Activated CD4-positive, alpha-beta memory T cell treated with anti-CD3 and anti-CD28 coated beads for 36 hours (primary cell): ENCODE results near the gene ANKRD10. TPM values are rescaled to one million over a fixed set of nuclear protein-coding genes. Genes with fewer than 3 reads are reported as not detected.
A peak's percentile ranks its signal among the peaks of the same experiment; 100 is the strongest.

Experiments used
- CTCF ChIA-PET: fragments of 350-600 bp; sonication (Branson Sonifier 250); formaldehyde crosslinking; loops from one replicate; lab custom pipeline; 2021; ENCODE audit warnings: antibody characterized with exemption, inconsistent platforms; lab: Charles Lee
- POLR2A ChIA-PET: fragments of 350-600 bp; sonication (Branson Sonifier 250); formaldehyde crosslinking; loops from one replicate; lab custom pipeline; 2021; ENCODE audit warnings: antibody characterized with exemption; lab: Charles Lee
- DNase-seq: peaks from one replicate; pipeline ENCODE4 v3.0.0-alpha.2; 2020
- H3K27ac Mint-ChIP-seq: one replicate; pipeline ENCODE4 v1.8.0; 2021; ENCODE audit warnings: mixed read lengths
- H3K27me3 Mint-ChIP-seq: one replicate; pipeline ENCODE4 v1.8.0; 2021; ENCODE audit warnings: mixed read lengths
- H3K36me3 Mint-ChIP-seq: one replicate; pipeline ENCODE4 v1.8.0; 2021; ENCODE audit warnings: mixed read lengths
- H3K4me1 Mint-ChIP-seq: one replicate; pipeline ENCODE4 v1.8.0; 2021; ENCODE audit warnings: low read depth, mixed read lengths
- H3K4me3 Mint-ChIP-seq: one replicate; pipeline ENCODE4 v1.8.0; 2021; ENCODE audit warnings: mild to moderate bottlenecking, mixed read lengths
- H3K9me3 Mint-ChIP-seq: one replicate; pipeline ENCODE4 v1.8.0; 2021; ENCODE audit warnings: mixed read lengths
- intact Hi-C: fragments of 100-400 bp; cut with micrococcal nuclease; formaldehyde crosslinking; loops from one replicate; pipeline ENCODE4 v1.15.1; 2023
- total RNA-seq, 2 experiments: library from RNA; stranded (reverse); gene quantifications; one replicate each; pipeline ENCODE4 v1.2.3, GENCODE V29; 2021

Gene ANKRD10
- total RNA-seq, 2 experiments from 2014 or later: 83.9 to 97.8 TPM

DNA sequence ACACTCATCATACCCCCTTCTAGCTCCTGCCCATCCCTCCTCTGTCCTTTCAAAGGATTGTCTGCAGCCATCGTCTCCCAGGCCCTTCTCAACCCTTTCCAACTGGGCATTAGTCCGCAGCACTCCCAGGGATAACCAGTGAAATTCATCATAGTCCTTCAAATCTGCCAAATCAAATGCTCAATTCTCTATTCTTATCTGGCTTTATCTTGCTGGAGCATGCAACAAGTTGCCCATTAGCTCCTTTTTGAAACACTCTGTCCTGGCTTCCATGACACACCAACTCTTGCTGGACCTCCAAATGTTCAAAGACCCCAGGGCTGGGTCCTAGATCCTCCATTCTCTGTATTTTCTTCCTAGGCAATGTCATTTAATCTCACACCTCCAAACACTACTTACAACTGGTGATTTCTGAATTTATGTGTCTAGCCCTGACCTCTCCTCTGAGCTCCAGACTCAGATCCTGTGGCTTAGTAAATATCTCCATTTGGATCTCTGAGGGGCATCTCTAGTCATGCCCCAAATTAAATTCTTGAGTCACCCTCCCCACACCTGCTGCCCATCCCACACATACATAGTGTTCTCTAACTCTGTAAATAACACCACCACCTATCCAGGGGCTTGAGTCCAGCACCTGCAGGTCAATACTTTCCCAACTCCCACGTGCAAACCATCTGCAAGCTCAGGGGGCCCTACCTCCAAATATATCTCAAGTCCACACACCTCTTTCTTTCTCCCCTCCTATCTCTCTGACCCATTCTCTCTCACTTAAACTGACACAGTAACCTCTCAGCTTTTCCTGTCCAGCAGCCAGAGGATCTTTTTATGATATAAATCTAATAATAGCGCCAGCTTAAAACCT, 9.1 kb upstream of the ANKRD10 start:
- no peaks in the 10 kb centered on the region for H3K9me3 Mint-ChIP-seq
- H3K27ac Mint-ChIP-seq: no peak overlapping the region
- H3K27me3 Mint-ChIP-seq: peaks cover 36% of the 10 kb centered on the region
- intact Hi-C loops: no loop called here
- H3K4me1 Mint-ChIP-seq: peaks cover 17% of the 10 kb centered on the region
- H3K36me3 Mint-ChIP-seq: no peaks in the 10 kb centered on the region
- H3K4me3 Mint-ChIP-seq: no peak overlapping the region
- no peak for DNase-seq
- ChIA-PET CTCF (interaction anchor here (1.2 kb wide), 1 partner anchor 8 kb away, joined by 4 read pairs; no protein-coding TSS in a partner anchor), POLR2A (no interaction called here)

- H3K27ac Mint-ChIP-seq: no peak overlapping the region
- POLR2A ChIA-PET: no interaction called here
- no peak for DNase-seq
- no peaks in the 10 kb centered on the region for H3K9me3 Mint-ChIP-seq
- intact Hi-C loops: no loop called here
- CTCF ChIA-PET: no interaction called here
- H3K27me3 Mint-ChIP-seq: peaks cover 31% of the 10 kb centered on the region
- peaks cover 4% of the 10 kb centered on the region for H3K36me3 Mint-ChIP-seq
- H3K4me1 Mint-ChIP-seq: peaks cover 17% of the 10 kb centered on the region
- no peak overlapping the region for H3K4me3 Mint-ChIP-seq
These were observed 8.2 kb upstream of the ANKRD10 start for GRCh38 chr13:110923086-110923485.

DNA sequence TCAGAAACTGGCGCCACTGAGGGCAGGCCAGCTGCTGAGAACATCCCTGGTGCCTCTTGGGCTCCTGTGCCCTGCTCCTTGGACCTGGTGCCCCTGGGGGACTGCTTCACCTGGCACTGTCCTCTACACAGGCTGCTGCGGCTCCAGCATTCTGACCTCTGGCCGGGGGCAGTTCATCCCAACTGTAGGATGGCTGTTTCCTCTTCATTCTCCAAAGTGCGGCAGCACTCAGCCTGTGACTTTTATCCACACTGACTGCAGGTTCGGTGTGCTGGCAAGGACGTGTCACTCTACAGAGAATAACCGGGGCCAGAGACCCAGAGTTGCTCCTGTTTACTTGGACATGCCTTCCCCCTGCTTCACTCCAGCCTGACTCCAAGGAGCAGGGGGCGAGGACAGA, 7.6 kb upstream of the ANKRD10 start:
- H3K4me3 Mint-ChIP-seq: no peak overlapping the region
- H3K27ac Mint-ChIP-seq: no peak overlapping the region
- POLR2A ChIA-PET: no interaction called here
- CTCF ChIA-PET: no interaction called here
- H3K36me3 Mint-ChIP-seq: peaks cover 4% of the 10 kb centered on the region
- no peaks in the 10 kb centered on the region for H3K9me3 Mint-ChIP-seq
- peaks cover 19% of the 10 kb centered on the region for H3K4me1 Mint-ChIP-seq
- H3K27me3 Mint-ChIP-seq: peaks cover 28% of the 10 kb centered on the region
- intact Hi-C loops: no loop called here
- no peak for DNase-seq

GRCh38 chr13:110921695-110922094, 6.8 kb upstream of the ANKRD10 start:
- H3K27ac Mint-ChIP-seq: no peak overlapping the region
- peaks cover 28% of the 10 kb centered on the region for H3K27me3 Mint-ChIP-seq
- peaks cover 21% of the 10 kb centered on the region for H3K4me1 Mint-ChIP-seq
- H3K36me3 Mint-ChIP-seq: peaks cover 4% of the 10 kb centered on the region
- DNase-seq: no peak
- no peak overlapping the region for H3K4me3 Mint-ChIP-seq
- ChIA-PET CTCF (no interaction called here), POLR2A (no interaction called here)
- intact Hi-C loops: no loop called here
- no peaks in the 10 kb centered on the region for H3K9me3 Mint-ChIP-seq

GRCh38 chr13:110921209-110921608, 6.3 kb upstream of the ANKRD10 start:
- no peaks in the 10 kb centered on the region for H3K9me3 Mint-ChIP-seq
- intact Hi-C loops: no loop called here
- ChIA-PET CTCF (no interaction called here), POLR2A (no interaction called here)
- H3K27me3 Mint-ChIP-seq: peaks cover 28% of the 10 kb centered on the region
- peaks cover 26% of the 10 kb centered on the region for H3K4me1 Mint-ChIP-seq
- DNase-seq: peak; percentile 29
- no peak overlapping the region for H3K27ac Mint-ChIP-seq
- peaks cover 4% of the 10 kb centered on the region for H3K36me3 Mint-ChIP-seq
- H3K4me3 Mint-ChIP-seq: no peak overlapping the region

DNA sequence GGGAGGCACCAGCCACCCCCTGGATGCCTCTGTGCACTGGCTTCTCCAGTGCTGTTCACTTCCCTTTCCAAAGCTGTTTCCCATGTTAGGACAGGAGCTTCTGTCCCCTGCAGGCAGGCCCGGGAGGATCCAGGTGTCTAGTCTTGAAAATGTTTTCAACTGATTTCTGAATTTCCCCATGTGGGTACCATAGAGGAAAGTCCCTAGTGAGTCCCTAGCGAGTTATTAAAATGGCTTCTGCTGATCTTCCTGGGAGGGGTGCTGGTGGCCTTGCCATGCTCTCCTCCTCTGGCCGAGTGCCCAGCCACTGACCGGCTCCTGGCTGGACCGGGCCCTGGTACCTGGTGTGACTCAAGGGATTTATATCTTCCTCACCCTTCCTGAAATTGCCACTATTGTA, 5.2 kb upstream of the ANKRD10 start:
- H3K36me3 Mint-ChIP-seq: peaks cover 4% of the 10 kb centered on the region
- CTCF ChIA-PET: no interaction called here
- POLR2A ChIA-PET: no interaction called here
- no peak overlapping the region for H3K4me3 Mint-ChIP-seq
- no peak overlapping the region for H3K27ac Mint-ChIP-seq
- peaks cover 30% of the 10 kb centered on the region for H3K4me1 Mint-ChIP-seq
- peaks cover 27% of the 10 kb centered on the region for H3K27me3 Mint-ChIP-seq
- H3K9me3 Mint-ChIP-seq: no peaks in the 10 kb centered on the region
- intact Hi-C loops: no loop called here
- no peak for DNase-seq

DNA sequence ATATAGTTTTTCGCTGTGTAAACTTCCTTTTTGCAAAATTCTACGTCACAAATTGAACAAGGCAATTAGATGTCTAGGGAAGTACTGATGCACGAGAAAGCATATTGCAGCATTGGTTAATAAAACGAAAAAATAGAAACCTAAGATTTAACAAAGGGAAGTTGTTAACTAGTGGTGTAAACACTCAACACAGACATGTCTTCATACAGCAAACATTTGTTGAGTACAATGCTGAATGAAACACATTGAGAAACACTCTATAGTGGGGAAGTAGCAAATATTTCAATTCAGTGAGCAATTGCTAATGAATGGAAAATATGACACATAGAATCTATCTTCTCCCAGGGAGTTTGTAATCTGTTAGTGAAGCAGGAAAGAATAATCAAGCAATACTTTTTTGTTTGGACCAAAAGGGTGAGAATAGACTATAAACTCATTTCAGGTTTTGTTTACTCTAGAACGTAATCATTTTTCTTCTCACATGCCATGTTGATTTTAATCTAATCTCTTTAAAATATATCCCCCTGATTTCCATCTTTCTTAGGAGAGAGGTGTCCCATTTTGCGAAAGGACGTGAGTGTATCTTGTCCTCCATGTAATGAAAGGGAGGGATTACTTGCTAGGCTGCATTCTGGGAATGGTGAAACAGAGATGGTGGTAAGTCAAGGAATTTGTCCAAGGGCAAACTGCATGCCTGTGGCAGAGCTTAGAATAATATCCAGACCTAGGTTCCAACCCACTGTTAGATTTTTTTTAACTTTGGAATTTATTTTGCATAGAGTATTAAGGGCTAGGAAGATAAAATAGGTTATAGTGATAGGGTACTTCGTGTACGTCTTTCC, 1.7 kb upstream of the ANKRD10 start:
- peaks cover 10% of the 10 kb centered on the region for H3K36me3 Mint-ChIP-seq
- no peak overlapping the region for H3K4me3 Mint-ChIP-seq
- intact Hi-C loops: loop anchor here (10.0 kb wide), 1 partner anchor 268 kb away; no protein-coding TSS in a partner anchor
- peaks cover 46% of the 10 kb centered on the region for H3K4me1 Mint-ChIP-seq
- no peak for DNase-seq
- ChIA-PET POLR2A (no interaction called here), CTCF (no interaction called here)
- peak overlapping the region; percentile 58 for H3K27ac Mint-ChIP-seq
- peaks cover 5% of the 10 kb centered on the region for H3K27me3 Mint-ChIP-seq
- no peaks in the 10 kb centered on the region for H3K9me3 Mint-ChIP-seq

GRCh38 chr13:110915874-110916206, 971 bp upstream of the ANKRD10 start:
- peaks cover 46% of the 10 kb centered on the region for H3K4me1 Mint-ChIP-seq
- POLR2A ChIA-PET: interaction anchor here (0.8 to 1.3 kb wide), 3 partner anchors 24 to 300 kb away, joined by 3 to 4 read pairs (median 4); partner anchors contain the start of gene NAXD
- peaks cover 10% of the 10 kb centered on the region for H3K36me3 Mint-ChIP-seq
- H3K27me3 Mint-ChIP-seq: peaks cover 2% of the 10 kb centered on the region
- H3K9me3 Mint-ChIP-seq: no peaks in the 10 kb centered on the region
- CTCF ChIA-PET: interaction anchor here (0.6 to 1.7 kb wide), 22 partner anchors 8 to 242 kb away, joined by 3 to 12 read pairs (median 4); no protein-coding TSS in a partner anchor
- no peak for DNase-seq
- intact Hi-C loops: loop anchor here (1.0 to 10.0 kb wide), 7 partner anchors 27 to 300 kb away; no protein-coding TSS in a partner anchor
- peak overlapping the region; percentile 92 for H3K27ac Mint-ChIP-seq
- H3K4me3 Mint-ChIP-seq: peak overlapping the region; percentile 82

DNA sequence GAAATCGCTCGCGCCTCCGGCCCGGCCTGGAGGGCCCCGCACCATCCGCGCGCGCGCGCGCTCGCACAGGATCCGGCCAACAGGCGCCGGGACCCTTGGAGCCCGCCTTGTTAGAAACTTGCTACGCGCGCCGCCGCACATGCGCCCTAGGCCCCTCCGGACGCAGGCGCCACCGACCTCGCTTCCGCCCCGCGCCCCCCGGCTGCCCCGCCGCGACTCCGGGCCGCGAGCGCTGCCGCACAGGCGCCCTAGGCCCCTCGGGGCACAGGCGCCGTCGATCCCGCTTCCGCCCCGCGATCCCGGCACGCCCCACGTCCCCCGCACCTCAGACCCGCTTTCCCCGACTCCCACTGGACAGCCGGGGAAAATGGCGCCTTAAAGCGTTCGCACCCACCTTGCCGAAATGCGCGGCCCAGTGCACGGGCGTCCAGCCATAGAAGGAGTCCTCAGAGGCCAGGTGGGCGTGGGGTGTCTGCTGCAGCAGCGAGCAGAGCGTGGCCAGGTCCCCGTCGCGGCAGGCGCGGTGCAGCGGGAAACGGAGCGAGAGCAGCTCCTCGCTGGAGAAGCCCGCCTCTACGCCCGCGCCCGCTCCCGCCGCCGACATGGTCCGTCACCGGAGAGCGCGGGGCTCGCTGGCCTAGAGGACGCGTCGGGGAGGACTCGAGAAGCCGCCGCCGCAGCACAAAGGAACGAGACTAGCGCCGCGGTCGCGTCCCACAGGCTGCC, 375 bp downstream of the ANKRD10 start:
- Mint-ChIP-seq H3K36me3 (peaks cover 22% of the 10 kb centered on the region), H3K4me1 (peaks cover 49% of the 10 kb centered on the region), H3K9me3 (no peaks in the 10 kb centered on the region), H3K27ac (peak overlapping the region; percentile 94), H3K4me3 (peak overlapping the region; percentile 87), H3K27me3 (no peaks in the 10 kb centered on the region)
- peak; percentile 82 for DNase-seq
- intact Hi-C loops: loop anchor here (1.0 to 10.0 kb wide), 7 partner anchors 28 to 302 kb away; no protein-coding TSS in a partner anchor
- CTCF ChIA-PET: interaction anchor here (0.8 to 1.7 kb wide), 17 partner anchors 10 to 321 kb away, joined by 3 to 12 read pairs (median 4); no protein-coding TSS in a partner anchor
- POLR2A ChIA-PET: interaction anchor here (0.7 to 2.2 kb wide), 9 partner anchors 12 to 299 kb away, joined by 3 to 8 read pairs (median 4); partner anchors contain the start of genes CARS2, ING1 and NAXD

- no peak for DNase-seq
- intact Hi-C loops: loop anchor here (2.0 to 10.0 kb wide), 2 partner anchors 29 to 271 kb away; no protein-coding TSS in a partner anchor
- H3K9me3 Mint-ChIP-seq: no peaks in the 10 kb centered on the region
- H3K36me3 Mint-ChIP-seq: peaks cover 27% of the 10 kb centered on the region
- no peaks in the 10 kb centered on the region for H3K27me3 Mint-ChIP-seq
- ChIA-PET POLR2A (interaction anchor here (1.1 to 2.2 kb wide), 5 partner anchors 27 to 299 kb away, joined by 4 to 8 read pairs (median 7); partner anchors contain the start of genes CARS2, ING1 and NAXD), CTCF (interaction anchor here (0.8 to 1.0 kb wide), 4 partner anchors 9 to 458 kb away, joined by 3 to 6 read pairs (median 4); no protein-coding TSS in a partner anchor)
- peak overlapping the region; percentile 94 for H3K27ac Mint-ChIP-seq
- peak overlapping the region; percentile 87 for H3K4me3 Mint-ChIP-seq
- peaks cover 53% of the 10 kb centered on the region for H3K4me1 Mint-ChIP-seq
These were observed 863 bp downstream of the ANKRD10 start for GRCh38 chr13:110914081-110914330.
